HCT116 (cell line): ENCODE measurements around the gene PDYN. TPM values are rescaled to one million over a fixed set of nuclear protein-coding genes. Genes with fewer than 3 reads are reported as not detected.

Experiments used
- ATAC-seq: fragments of 200-7000 bp; cut with Tn5 transposase; 2 replicates; pipeline ENCODE4 v1.9.1; 2020; ENCODE audit warnings: mild to moderate bottlenecking, moderate library complexity
- BruUV-seq: library from RNA; stranded (reverse); fragments of 400-500 nt; replicated peaks from 2 replicates; lab custom pipeline; 2021; lab: Mats Ljungman, UMichigan
- CTCF ChIA-PET: fragments of 300-600 bp; sonication (Branson Sonifier 250); formaldehyde crosslinking; loops from one replicate; lab custom pipeline; 2021; ENCODE audit warnings: antibody characterized with exemption; lab: Charles Lee
- POLR2A ChIA-PET: fragments of 300-600, 350-600 bp; sonication (Branson Sonifier 250); formaldehyde crosslinking; loops from one replicate; lab custom pipeline; 2021; ENCODE audit warnings: antibody characterized with exemption; lab: Charles Lee
- RAD21 ChIA-PET, 2 experiments: fragments of 300-600 bp; sonication (Branson Sonifier 250); formaldehyde crosslinking; loops; one replicate each; lab custom pipeline; 2023; ENCODE audit warnings: low total read pairs in 2 of 2; ENCODE audit not compliant: uncharacterized antibody in 2 of 2, unreplicated experiment in 2 of 2, low non-redundant PET in 1 of 2; lab: Charles Lee
- DNase-seq: peaks from one replicate; pipeline ENCODE4 v3.0.0-alpha.2; 2010; ENCODE audit warnings: low read depth, low spot score
- H2AFZ ChIP-seq: fragments of 200-600 bp; shearing (Covaris generic), sonication (generic); 2 replicates; pipeline ENCODE4 v1.6.1; 2017; ENCODE audit warnings: low read depth, mixed run types, mixed read lengths, antibody characterized with exemption, low read length; ENCODE audit not compliant: poor library complexity, severe bottlenecking
- H3K27ac ChIP-seq: 2 replicates; pipeline ENCODE4 v1.5.1; 2012; ENCODE audit warnings: low read depth, low read length
- H3K27me3 ChIP-seq: fragments of 200-600 bp; sonication (generic); 2 replicates; pipeline ENCODE4 v1.6.1; 2016; ENCODE audit warnings: mixed run types, low read length, mixed read lengths; ENCODE audit not compliant: insufficient read depth
- H3K36me3 ChIP-seq, 2 experiments: fragments of 200-500 bp in 1 of 2; fragments of 200-600 bp in 1 of 2; sonication (Bioruptor generic) in 1 of 2; sonication (generic) in 1 of 2; 2 replicates each; pipeline versions ENCODE4 v1.5.1 to v1.6.1; 2014 to 2016; ENCODE audit warnings: low read length in 2 of 2, inconsistent platforms in 1 of 2, mixed read lengths in 1 of 2, mixed run types in 1 of 2; ENCODE audit not compliant: insufficient read depth in 2 of 2, control insufficient read depth in 1 of 2
- H3K4me1 ChIP-seq, 2 experiments: fragments of 200-600 bp in 1 of 2; sonication (generic) in 1 of 2; 2 replicates each; pipeline versions ENCODE4 v1.5.1 to v1.6.1; 2012 to 2017; ENCODE audit warnings: low read length in 2 of 2, inconsistent platforms in 1 of 2, mild to moderate bottlenecking in 1 of 2, mixed read lengths in 1 of 2, mixed run types in 1 of 2, moderate library complexity in 1 of 2; ENCODE audit not compliant: insufficient read depth in 2 of 2, control insufficient read depth in 1 of 2
- H3K4me2 ChIP-seq: fragments of 200-600 bp; sonication (generic); 2 replicates; pipeline ENCODE4 v1.6.1; 2017; ENCODE audit warnings: mixed run types, low read length, mixed read lengths
- H3K4me3 ChIP-seq, 2 experiments: fragments of 200-600 bp in 1 of 2; sonication (generic) in 1 of 2; replicated peaks in 1 of 2; 2 replicates each; pipeline ENCODE4 v1.5.1; 2011 to 2016; ENCODE audit warnings: low read length in 2 of 2, control low read depth in 1 of 2, low read depth in 1 of 2, mild to moderate bottlenecking in 1 of 2, mixed read lengths in 1 of 2, mixed run types in 1 of 2
- H3K79me2 ChIP-seq: fragments of 200-600 bp; sonication (generic); 2 replicates; pipeline ENCODE4 v1.6.1; 2017; ENCODE audit warnings: mild to moderate bottlenecking, mixed run types, low read length, moderate library complexity, mixed read lengths; ENCODE audit not compliant: insufficient read depth
- H3K9ac ChIP-seq: fragments of 200-600 bp; sonication (generic); 2 replicates; pipeline ENCODE4 v1.6.1; 2016; ENCODE audit warnings: low read length, mixed read lengths
- H3K9me2 ChIP-seq: fragments of 200-600 bp; sonication (generic), shearing (Covaris generic); 2 replicates; pipeline ENCODE4 v1.6.1; 2017; ENCODE audit warnings: mixed run types, mild to moderate bottlenecking, moderate library complexity; ENCODE audit not compliant: insufficient read depth
- H3K9me3 ChIP-seq, 2 experiments: fragments of 200-500 bp in 1 of 2; fragments of 200-600 bp in 1 of 2; sonication (Bioruptor generic) in 1 of 2; sonication (generic) in 1 of 2; 2 replicates each; pipeline ENCODE4 v1.6.1; 2014 to 2017; ENCODE audit warnings: low read length in 2 of 2, mixed read lengths in 2 of 2, inconsistent platforms in 1 of 2, low read depth in 1 of 2, mild to moderate bottlenecking in 1 of 2, mixed run types in 1 of 2, moderate library complexity in 1 of 2; ENCODE audit not compliant: control insufficient read depth in 1 of 2, insufficient read depth in 1 of 2
- H4K20me1 ChIP-seq: fragments of 200-600 bp; sonication (generic), shearing (Covaris generic); 2 replicates; pipeline ENCODE4 v1.6.1; 2017; ENCODE audit warnings: mixed run types, mild to moderate bottlenecking, moderate library complexity; ENCODE audit not compliant: insufficient read depth
- ATF3 ChIP-seq: IDR thresholded peaks from 2 replicates; pipeline ENCODE4 v1.6.1; 2012
- CBX3 ChIP-seq: IDR thresholded peaks from 2 replicates; pipeline ENCODE4 v1.6.1; 2012; ENCODE audit warnings: low read depth
- CEBPB ChIP-seq: IDR thresholded peaks from 2 replicates; pipeline ENCODE4 v1.6.1; 2012; ENCODE audit warnings: low read depth
- EGR1 ChIP-seq: IDR thresholded peaks from 2 replicates; pipeline ENCODE4 v1.6.1; 2012; ENCODE audit warnings: low read depth
- JUND ChIP-seq: IDR thresholded peaks from 2 replicates; pipeline ENCODE4 v1.6.1; 2012
- MAX ChIP-seq: IDR thresholded peaks from 2 replicates; pipeline ENCODE4 v1.6.1; 2012
- POLR2A ChIP-seq: IDR thresholded peaks from 2 replicates; pipeline ENCODE4 v1.7.0; 2011; ENCODE audit warnings: borderline replicate concordance; ENCODE audit not compliant: insufficient read depth, insufficient read length; ENCODE audit errors: extremely low read depth
- POLR2AphosphoS5 ChIP-seq: IDR thresholded peaks from 2 replicates; pipeline ENCODE4 v1.6.1; 2011; ENCODE audit warnings: mild to moderate bottlenecking, low read depth, low read length, moderate library complexity
- RAD21 ChIP-seq: IDR thresholded peaks from 2 replicates; pipeline ENCODE4 v1.6.1; 2012; ENCODE audit warnings: low read depth, mild to moderate bottlenecking
- SIN3A ChIP-seq: IDR thresholded peaks from 2 replicates; pipeline ENCODE4 v1.6.1; 2012; ENCODE audit warnings: low read depth
- SRF ChIP-seq: IDR thresholded peaks from 2 replicates; pipeline ENCODE4 v1.6.1; 2012; ENCODE audit warnings: low read depth
- TCF7L2 ChIP-seq: IDR thresholded peaks from 2 replicates; pipeline ENCODE4 v1.7.0; 2011; ENCODE audit warnings: borderline replicate concordance, inconsistent platforms; ENCODE audit not compliant: insufficient read depth, insufficient read length; ENCODE audit errors: extremely low read depth
- ZFX ChIP-seq: fragments of 450-650 bp; IDR thresholded peaks from 2 replicates; pipeline ENCODE4 v1.6.1; 2017
- intact Hi-C: fragments of 100-400 bp; cut with micrococcal nuclease; formaldehyde crosslinking; loops from 2 replicates; pipeline ENCODE4 v1.10.0; 2022
- total RNA-seq: library from RNA; stranded (reverse); gene quantifications from one replicate; pipeline ENCODE4 v1.2.1, GENCODE V29; 2021; ENCODE audit not compliant: unreplicated experiment
- TF ChIP-seq, protein P1 (sequence below), 3 experiments: fragments of 200-600 bp in 1 of 3; sonication (generic) in 1 of 3; IDR thresholded peaks in 2 of 3; conservative IDR thresholded peaks in 1 of 3; 2 replicates each; pipeline ENCODE4 v1.5.1; 2012 to 2017; ENCODE audit warnings: low read depth in 2 of 3, low read length in 2 of 3, antibody characterized with exemption in 1 of 3, borderline replicate concordance in 1 of 3, control low read depth in 1 of 3, mild to moderate bottlenecking in 1 of 3, mixed read lengths in 1 of 3, mixed run types in 1 of 3, moderate library complexity in 1 of 3; ENCODE audit not compliant: insufficient read depth in 1 of 3

PDYN gene
- total RNA-seq, 1 experiment from 2014 or later = not detected

GRCh38 chr20:1941226-1941625 is 52.6 kb downstream of the PDYN start:
- TF ChIP-seq POLR2AphosphoS5 (no peak), JUND (no peak), ATF3 (no peak), POLR2A (no peak), SRF (no peak), SIN3A (no peak), RAD21 (no peak), EGR1 (no peak), CEBPB (no peak), ZFX (no peak), MAX (no peak), TCF7L2 (no peak), CBX3 (no peak)
- TF ChIP-seq, protein P1, sequence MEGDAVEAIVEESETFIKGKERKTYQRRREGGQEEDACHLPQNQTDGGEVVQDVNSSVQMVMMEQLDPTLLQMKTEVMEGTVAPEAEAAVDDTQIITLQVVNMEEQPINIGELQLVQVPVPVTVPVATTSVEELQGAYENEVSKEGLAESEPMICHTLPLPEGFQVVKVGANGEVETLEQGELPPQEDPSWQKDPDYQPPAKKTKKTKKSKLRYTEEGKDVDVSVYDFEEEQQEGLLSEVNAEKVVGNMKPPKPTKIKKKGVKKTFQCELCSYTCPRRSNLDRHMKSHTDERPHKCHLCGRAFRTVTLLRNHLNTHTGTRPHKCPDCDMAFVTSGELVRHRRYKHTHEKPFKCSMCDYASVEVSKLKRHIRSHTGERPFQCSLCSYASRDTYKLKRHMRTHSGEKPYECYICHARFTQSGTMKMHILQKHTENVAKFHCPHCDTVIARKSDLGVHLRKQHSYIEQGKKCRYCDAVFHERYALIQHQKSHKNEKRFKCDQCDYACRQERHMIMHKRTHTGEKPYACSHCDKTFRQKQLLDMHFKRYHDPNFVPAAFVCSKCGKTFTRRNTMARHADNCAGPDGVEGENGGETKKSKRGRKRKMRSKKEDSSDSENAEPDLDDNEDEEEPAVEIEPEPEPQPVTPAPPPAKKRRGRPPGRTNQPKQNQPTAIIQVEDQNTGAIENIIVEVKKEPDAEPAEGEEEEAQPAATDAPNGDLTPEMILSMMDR (IDR thresholded peaks at IDR 0.05 in 2 of 3, conservative IDR thresholded peaks at IDR 0.05 in 1 of 3; ENCODE audit: borderline replicate concordance in 1 of 3, insufficient read depth in 1 of 3, low read depth in 2 of 3, low read length in 2 of 3) = no peak
- intact Hi-C loops = no loop called here
- BruUV-seq = no TSS peak
- no peaks in the 10 kb centered on the region for H3K9me3 ChIP-seq
- no peaks in the 10 kb centered on the region for H3K4me1 ChIP-seq
- ATAC-seq (no peak), DNase-seq (no peak)
- POLR2A ChIA-PET = no interaction called here
- no peaks in the 10 kb centered on the region for H3K27me3 ChIP-seq
- CTCF ChIA-PET = no interaction called here
- H4K20me1 ChIP-seq = no peaks in the 10 kb centered on the region
- H3K4me3 ChIP-seq = no peak overlapping the region
- H3K27ac ChIP-seq = no peak overlapping the region
- H2AFZ ChIP-seq = no peak overlapping the region
- H3K4me2 ChIP-seq = no peak overlapping the region
- H3K36me3 ChIP-seq = no peaks in the 10 kb centered on the region; a peak in 1 of 4 replicates
- H3K79me2 ChIP-seq = no peaks in the 10 kb centered on the region
- no peak overlapping the region for H3K9ac ChIP-seq
- RAD21 ChIA-PET = no interaction called here
- H3K9me2 ChIP-seq = no peaks in the 10 kb centered on the region
